Erythroblast (primary cell): ENCODE measurements around the gene CGB1.
"Not testable (repeated sequence)": the region's sequence is repeated elsewhere in the genome, so short reads cannot be mapped to it uniquely, and the experiment has no call there.

ENCODE experiments used
- GATA1 ChIP-seq: IDR thresholded peaks from 2 replicates; pipeline ENCODE4 v1.6.1; 2011; ENCODE audit warnings: low read depth, mild to moderate bottlenecking, control low read depth, low read length, moderate library complexity
- POLR2A ChIP-seq: IDR thresholded peaks from 2 replicates; pipeline ENCODE4 v1.6.1; 2011; ENCODE audit warnings: mild to moderate bottlenecking, low read length

DNA sequence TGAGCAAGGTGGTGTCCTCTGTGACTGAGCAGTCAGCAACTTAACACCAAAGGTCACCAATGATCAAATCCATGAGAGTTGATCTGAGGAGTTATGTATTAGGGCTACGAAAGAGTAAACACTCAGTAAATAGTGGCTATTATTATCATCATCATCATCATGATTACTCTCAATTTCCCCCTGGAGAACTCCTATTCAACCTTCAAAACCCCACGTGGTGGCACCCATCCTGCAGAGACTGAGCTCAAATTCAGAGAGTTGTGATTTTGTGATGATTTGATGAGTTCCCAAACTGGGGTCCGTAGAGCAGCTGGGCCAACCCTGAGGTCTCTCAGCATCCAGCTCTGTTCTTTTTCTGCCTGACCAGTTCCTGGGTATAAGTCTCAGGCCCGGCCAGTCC lies 13.1 kb upstream of the CGB1 start:
- not testable (repeated sequence) for TF ChIP-seq POLR2A, GATA1
